HepG2 (cell line): Measurements from ENCODE around the gene DNAJC18. TPM values are rescaled to one million over a fixed set of nuclear protein-coding genes. Genes with fewer than 3 reads are reported as not detected.
A peak's percentile ranks its signal among the peaks of the same experiment; 100 is the strongest.

Source experiments
- ATF7-NPFF ChIP-seq: sonication (generic); formaldehyde crosslinking; IDR thresholded peaks from 2 replicates; pipeline ENCODE4 v1.8.1; 2023; ENCODE audit warnings: mild to moderate bottlenecking, low read depth, missing genetic modification reagents, moderate library complexity
- CSRNP2 ChIP-seq: sonication (generic); formaldehyde crosslinking; conservative IDR thresholded peaks from 2 replicates; pipeline ENCODE4 v1.8.0; 2022; ENCODE audit warnings: low read depth, missing genetic modification reagents
- E2F5 ChIP-seq: sonication (generic); formaldehyde crosslinking; conservative IDR thresholded peaks from 2 replicates; pipeline ENCODE4 v1.4.0; 2020; ENCODE audit warnings: missing genetic modification reagents
- ESRRA ChIP-seq: sonication (generic); formaldehyde crosslinking; IDR thresholded peaks from 2 replicates; pipeline ENCODE4 v1.5.1; 2020; ENCODE audit warnings: mild to moderate bottlenecking, low read depth, missing genetic modification reagents
- HDAC1 ChIP-seq: sonication (generic); formaldehyde crosslinking; IDR thresholded peaks from 2 replicates; pipeline ENCODE4 v1.5.1; 2020; ENCODE audit warnings: mild to moderate bottlenecking, missing genetic modification reagents
- PITX1 ChIP-seq: sonication (generic); formaldehyde crosslinking; IDR thresholded peaks from 2 replicates; pipeline ENCODE4 v1.5.1; 2020; ENCODE audit warnings: mild to moderate bottlenecking, missing genetic modification reagents
- SMAD1 ChIP-seq: sonication (generic); formaldehyde crosslinking; IDR thresholded peaks from 2 replicates; pipeline ENCODE4 v1.4.0; 2020; ENCODE audit warnings: missing genetic modification reagents, low read depth, mild to moderate bottlenecking, borderline replicate concordance
- TRAFD1 ChIP-seq: sonication (generic); formaldehyde crosslinking; IDR thresholded peaks from 2 replicates; pipeline ENCODE4 v1.5.1; 2020; ENCODE audit warnings: missing genetic modification reagents, mild to moderate bottlenecking, borderline replicate concordance
- YY1 ChIP-seq: IDR thresholded peaks from 2 replicates; pipeline ENCODE4 v1.6.1; 2011; ENCODE audit warnings: low read length, low read depth, moderate library complexity, mild to moderate bottlenecking; ENCODE audit not compliant: insufficient read depth, insufficient replicate concordance
- ZNF256 ChIP-seq: sonication (generic); formaldehyde crosslinking; conservative IDR thresholded peaks from 2 replicates; pipeline ENCODE4 v1.4.0; 2020; ENCODE audit warnings: missing genetic modification reagents
- ZNF451 ChIP-seq: sonication (generic); formaldehyde crosslinking; IDR thresholded peaks from 2 replicates; pipeline ENCODE4 v1.5.0; 2020; ENCODE audit warnings: mild to moderate bottlenecking, missing genetic modification reagents
- ZNF570 ChIP-seq: sonication (generic); formaldehyde crosslinking; IDR thresholded peaks from 2 replicates; pipeline ENCODE4 v1.4.0; 2020; ENCODE audit warnings: mild to moderate bottlenecking, missing genetic modification reagents, borderline replicate concordance
- ZNF687 ChIP-seq: sonication (generic); formaldehyde crosslinking; IDR thresholded peaks from 2 replicates; pipeline ENCODE4 v1.5.1; 2020; ENCODE audit warnings: mild to moderate bottlenecking, missing genetic modification reagents, moderate library complexity
- ZNF704 ChIP-seq: sonication (generic); formaldehyde crosslinking; IDR thresholded peaks from 2 replicates; pipeline ENCODE4 v1.8.1; 2023; ENCODE audit warnings: mild to moderate bottlenecking, inconsistent platforms, moderate library complexity, missing genetic modification reagents, borderline replicate concordance
- ZNF720 ChIP-seq: sonication (generic); formaldehyde crosslinking; IDR thresholded peaks from 2 replicates; pipeline ENCODE4 v1.4.0; 2020; ENCODE audit warnings: missing genetic modification reagents
- ZNF782 ChIP-seq: sonication (generic); formaldehyde crosslinking; IDR thresholded peaks from 2 replicates; pipeline ENCODE4 v1.4.0; 2020; ENCODE audit warnings: missing genetic modification reagents, mild to moderate bottlenecking, borderline replicate concordance
- ZUFSP ChIP-seq: sonication (generic); formaldehyde crosslinking; IDR thresholded peaks from 2 replicates; pipeline ENCODE4 v1.9.0; 2021; ENCODE audit warnings: missing genetic modification reagents, mild to moderate bottlenecking, borderline replicate concordance
- polyA plus RNA-seq, 8 experiments: library from polyadenylated mRNA; depleted of rRNA in 3 of 8; stranded (reverse) in 7 of 8; unstranded in 1 of 8; fragments of >200 nt; fragmentation: Illumina TruSeq in 4 of 8; extraction: Trizol in 4 of 8; gene quantifications; 2 replicates each; pipeline versions ENCODE4 v1.2.1 to v1.2.3, GENCODE V29; 2011 to 2016; ENCODE audit warnings: low read depth in 4 of 8, missing spikeins in 1 of 8, mixed read lengths in 1 of 8; ENCODE audit not compliant: insufficient read depth in 1 of 8
- total RNA-seq, 5 experiments: library from RNA; depleted of rRNA; stranded (reverse); fragments of >200 nt; fragmentation: Illumina TruSeq; extraction: Trizol; gene quantifications; 2 replicates each; pipeline ENCODE4 v1.2.3, GENCODE V29; 2016; ENCODE audit warnings: low read depth in 1 of 5

DNAJC18 gene
- total and polyA plus RNA-seq, 2 of the 13 experiments (the other 11 are each of a cell fraction or from before 2014, with no cell fraction given): 6.5 to 6.6 TPM

GRCh38 chr5:139403787-139404483 lies 35.4 kb downstream of the DNAJC18 start, which contains the start of gene SPATA24 (continued):
- TF ChIP-seq TRAFD1 (CRISPR knock-in tag) (no peak), ZNF451 (no peak), CSRNP2 (CRISPR knock-in tag) (no peak), ZNF687 (CRISPR knock-in tag) (peak; percentile 90), ZNF256 (no peak), YY1 (peak; percentile 95), ZUFSP (no peak), ZNF570 (CRISPR knock-in tag) (no peak), HDAC1 (CRISPR knock-in tag) (peak; percentile 69), ESRRA (CRISPR knock-in tag) (no peak), SMAD1 (peak; percentile 52; the same call in 1 of the 2 replicates), ZNF720 (CRISPR knock-in tag) (no peak), ZNF782 (CRISPR knock-in tag) (no peak), ATF7-NPFF (CRISPR knock-in tag) (no peak), E2F5 (CRISPR knock-in tag) (no peak), PITX1 (CRISPR knock-in tag) (peak; percentile 53), ZNF704 (CRISPR knock-in tag) (no peak)
